VCaP (cell line): ENCODE results near the gene WNT6.

ENCODE experiments used
- H3K27ac ChIP-seq: fragments of 450-650 bp; 2 replicates; pipeline ENCODE4 v1.5.1; 2017
- TF ChIP-seq, protein P1 (sequence below): fragments of 450-650 bp; conservative IDR thresholded peaks from 2 replicates; pipeline ENCODE4 v1.5.1; 2017; ENCODE audit warnings: mild to moderate bottlenecking, moderate library complexity

Gene WNT6

DNA sequence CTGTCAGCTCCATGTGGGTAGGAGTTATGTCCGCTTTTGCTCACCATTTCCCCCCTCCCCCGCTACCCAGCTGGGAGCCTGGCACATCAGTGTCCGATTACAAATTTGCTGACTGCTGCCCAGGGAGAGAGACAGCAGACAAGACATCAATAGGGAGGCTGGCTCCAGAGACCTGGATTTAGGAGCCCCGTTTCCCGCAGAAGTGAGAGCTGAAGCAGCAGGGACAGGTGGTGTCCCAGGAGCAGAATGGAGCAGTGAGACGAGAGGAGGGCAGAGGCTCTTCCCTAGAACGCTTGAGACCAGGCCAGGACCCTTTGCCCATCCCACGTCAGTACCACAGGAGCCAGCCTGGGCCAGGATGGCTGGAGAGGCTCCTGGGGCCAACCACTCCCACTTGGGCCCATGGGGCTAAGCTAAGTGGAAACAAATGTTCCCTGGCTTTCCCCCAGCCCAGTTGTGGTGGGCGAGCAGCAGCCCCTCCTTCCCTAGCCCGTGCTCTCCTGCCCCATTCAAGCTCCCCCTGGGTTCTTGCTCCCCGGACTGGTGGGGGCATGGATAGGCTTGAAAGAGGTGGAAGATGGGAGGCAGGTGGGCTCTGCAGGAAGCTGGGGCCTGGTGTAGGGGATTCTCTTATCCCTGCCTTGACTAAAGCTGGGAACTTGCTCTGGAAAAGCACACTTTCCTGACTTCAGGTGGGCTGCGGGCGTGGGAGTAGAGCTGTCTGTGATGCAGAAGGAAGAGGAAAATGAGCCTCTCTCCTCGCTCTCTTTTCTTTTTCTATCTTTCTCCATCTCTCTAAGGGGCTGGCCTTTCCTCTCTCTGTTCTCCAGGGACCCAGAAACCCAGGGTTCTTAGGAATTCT, 4.1 kb upstream of the WNT6 start:
- TF ChIP-seq, protein P1, sequence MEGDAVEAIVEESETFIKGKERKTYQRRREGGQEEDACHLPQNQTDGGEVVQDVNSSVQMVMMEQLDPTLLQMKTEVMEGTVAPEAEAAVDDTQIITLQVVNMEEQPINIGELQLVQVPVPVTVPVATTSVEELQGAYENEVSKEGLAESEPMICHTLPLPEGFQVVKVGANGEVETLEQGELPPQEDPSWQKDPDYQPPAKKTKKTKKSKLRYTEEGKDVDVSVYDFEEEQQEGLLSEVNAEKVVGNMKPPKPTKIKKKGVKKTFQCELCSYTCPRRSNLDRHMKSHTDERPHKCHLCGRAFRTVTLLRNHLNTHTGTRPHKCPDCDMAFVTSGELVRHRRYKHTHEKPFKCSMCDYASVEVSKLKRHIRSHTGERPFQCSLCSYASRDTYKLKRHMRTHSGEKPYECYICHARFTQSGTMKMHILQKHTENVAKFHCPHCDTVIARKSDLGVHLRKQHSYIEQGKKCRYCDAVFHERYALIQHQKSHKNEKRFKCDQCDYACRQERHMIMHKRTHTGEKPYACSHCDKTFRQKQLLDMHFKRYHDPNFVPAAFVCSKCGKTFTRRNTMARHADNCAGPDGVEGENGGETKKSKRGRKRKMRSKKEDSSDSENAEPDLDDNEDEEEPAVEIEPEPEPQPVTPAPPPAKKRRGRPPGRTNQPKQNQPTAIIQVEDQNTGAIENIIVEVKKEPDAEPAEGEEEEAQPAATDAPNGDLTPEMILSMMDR, result no peak
- H3K27ac ChIP-seq, result no peak overlapping the region

- H3K27ac ChIP-seq, result no peak overlapping the region
- TF ChIP-seq, protein P1, result no peak
Observed at GRCh38 chr2:218856167-218856895, 3.3 kb upstream of the WNT6 start.

DNA sequence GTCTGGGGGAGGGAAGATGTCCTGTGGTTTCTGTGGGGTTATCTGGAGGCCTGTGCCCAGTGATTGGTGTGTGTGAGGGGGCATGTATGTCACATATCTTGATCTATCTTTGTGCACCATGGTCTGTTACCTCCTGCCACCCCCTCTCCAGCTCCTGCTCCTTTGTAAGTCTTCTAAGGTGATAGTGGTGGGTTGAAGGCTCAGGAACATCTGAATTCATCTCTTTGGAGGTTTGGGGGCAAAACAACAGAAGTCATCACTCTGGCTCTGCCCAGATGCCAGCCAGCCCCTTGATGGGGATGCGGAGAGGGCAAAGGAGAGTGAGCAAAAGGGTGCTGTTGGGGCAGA, 2.7 kb upstream of the WNT6 start:
- TF ChIP-seq, protein P1, result no peak
- no peak overlapping the region for H3K27ac ChIP-seq

DNA sequence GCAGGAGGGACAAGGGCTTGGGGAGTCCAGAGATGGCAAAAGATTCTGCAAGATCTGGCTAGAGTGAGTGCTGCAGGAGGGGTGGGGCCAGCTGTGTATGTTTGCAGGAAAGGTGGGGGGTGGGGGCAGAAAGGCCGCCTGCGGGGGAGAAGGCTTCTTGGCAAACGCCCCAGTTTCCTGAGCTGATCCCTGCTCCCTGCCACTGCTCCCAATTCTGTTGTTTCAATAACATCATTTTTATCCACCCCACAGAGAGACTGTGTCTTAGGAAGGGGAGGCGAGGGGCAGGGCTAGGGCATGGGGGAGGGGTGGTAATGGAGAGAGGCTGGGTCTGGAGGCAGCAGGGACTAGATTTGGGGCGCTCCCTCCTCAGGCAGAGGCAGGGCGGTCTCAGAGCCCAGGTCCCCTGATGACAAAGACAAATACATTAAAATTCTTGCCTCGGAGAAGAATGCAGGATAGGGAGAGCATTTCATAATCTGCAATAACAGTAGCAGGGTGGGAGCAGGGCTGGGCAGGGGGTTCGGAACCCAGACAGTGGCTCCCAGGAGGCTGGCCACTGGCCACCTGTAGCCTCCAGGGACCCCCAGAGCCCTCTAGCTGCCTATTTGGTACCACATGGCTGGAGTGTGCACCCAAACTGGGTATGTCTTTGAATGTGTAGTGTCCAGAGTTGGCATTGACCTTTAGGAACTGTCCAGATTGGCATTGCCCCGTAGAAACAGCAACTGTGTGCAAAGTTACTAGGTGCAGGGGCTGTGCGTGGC, 2.1 kb upstream of the WNT6 start:
- no peak overlapping the region for H3K27ac ChIP-seq
- TF ChIP-seq, protein P1, result no peak

GRCh38 chr2:218858138-218858445, 1.5 kb upstream of the WNT6 start:
- H3K27ac ChIP-seq, result no peak overlapping the region
- TF ChIP-seq, protein P1, result no peak

- TF ChIP-seq, protein P1, result no peak
Observed at GRCh38 chr2:218858671-218859555, 692 bp upstream of the WNT6 start.

More at GRCh38 chr2:218858671-218859555, 692 bp upstream of the WNT6 start:
- H3K27ac ChIP-seq, result no peak overlapping the region
